HuH-7 (cell line): ENCODE results near the gene KCNK16.
"Not testable (repeated sequence)": the region's sequence is repeated elsewhere in the genome, so short reads cannot be mapped to it uniquely, and the experiment has no call there.

Experiments used
- DNase-seq: peaks from one replicate; pipeline ENCODE4 v3.0.0; 2011; ENCODE audit warnings: low spot score

KCNK16 gene

DNA sequence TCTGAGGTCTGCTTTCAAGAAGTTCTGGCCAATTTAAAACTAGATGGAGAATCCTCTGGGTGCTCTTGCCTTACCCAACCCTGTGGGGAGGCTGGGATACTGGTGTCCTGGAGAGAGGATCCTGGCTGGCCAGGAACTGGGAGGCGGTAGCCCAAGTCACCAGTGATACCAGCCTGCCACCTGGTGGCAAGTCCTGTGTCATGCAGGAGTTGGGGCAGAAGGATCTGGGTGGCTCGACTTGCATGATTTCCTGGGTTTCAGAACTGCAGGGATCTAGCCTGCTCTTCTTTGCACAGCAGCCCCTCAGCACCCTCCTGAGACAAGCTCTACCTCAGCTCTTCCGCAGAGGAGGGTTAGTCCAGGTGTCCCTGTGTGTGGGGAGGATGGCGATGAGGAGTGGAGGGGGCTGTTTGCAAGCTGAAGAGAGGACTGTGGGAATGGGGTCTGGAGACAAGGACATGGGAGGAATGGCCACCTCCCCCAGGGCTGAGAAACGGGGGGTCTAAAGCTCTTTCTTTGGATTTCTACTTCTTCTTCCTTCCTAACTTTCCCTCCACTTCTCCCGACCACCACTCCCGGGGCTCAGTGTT lies 12.5 kb downstream of the KCNK16 start:
- peak; percentile 91 for DNase-seq

GRCh38 chr6:39307462-39307861 lies 15.0 kb downstream of the KCNK16 start:
- no peak for DNase-seq

DNA sequence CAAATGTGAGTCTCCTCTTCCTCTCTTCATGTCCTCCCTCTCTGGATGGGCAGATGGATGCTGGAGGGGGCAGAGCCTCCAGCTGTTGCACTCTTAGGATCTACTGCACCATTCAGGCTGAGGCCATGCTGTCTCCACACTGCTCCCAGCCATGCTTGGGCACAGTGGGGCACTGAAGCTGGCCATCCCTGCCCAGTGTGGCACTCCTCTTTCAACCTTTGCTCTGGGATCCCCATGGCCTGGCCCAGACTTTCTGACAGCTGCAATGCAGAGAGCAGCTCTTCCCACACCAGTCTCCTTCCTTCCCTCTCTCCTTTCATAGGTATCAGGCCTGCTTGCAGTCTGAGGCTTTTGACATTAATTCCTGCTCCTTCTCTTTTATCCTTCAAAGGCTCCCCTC lies 17.6 kb downstream of the KCNK16 start:
- no peak for DNase-seq

- DNase-seq: no peak
These were observed 18.9 kb downstream of the KCNK16 start for GRCh38 chr6:39303425-39304153.

GRCh38 chr6:39302669-39303424 lies 19.7 kb downstream of the KCNK16 start:
- peak; percentile 88 for DNase-seq

- DNase-seq: no peak
These were observed 20.5 kb downstream of the KCNK16 start for GRCh38 chr6:39302011-39302410.

DNA sequence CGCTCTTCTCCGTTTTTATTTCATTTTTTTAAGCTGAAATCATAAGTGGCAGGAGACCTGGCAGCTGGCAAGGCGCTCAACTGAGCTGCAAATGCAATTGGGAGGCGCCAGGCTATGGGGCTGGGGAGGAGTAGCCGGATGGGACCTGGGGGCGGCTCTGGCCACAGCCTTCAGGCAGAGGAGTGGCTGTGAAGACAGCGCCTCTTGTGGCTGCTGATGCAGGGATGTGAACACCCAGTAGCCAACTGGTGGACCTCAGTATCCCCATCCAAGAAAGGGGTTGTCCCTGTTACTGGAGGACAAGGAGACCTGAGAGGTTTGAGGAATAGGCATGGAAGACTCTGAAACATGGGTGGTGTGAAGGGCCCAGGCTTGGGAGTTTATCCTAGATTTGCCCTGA lies 20.9 kb downstream of the KCNK16 start:
- DNase-seq: peak; percentile 52

- no peak for DNase-seq
These were observed 21.8 kb downstream of the KCNK16 start for GRCh38 chr6:39300739-39301138.

DNA sequence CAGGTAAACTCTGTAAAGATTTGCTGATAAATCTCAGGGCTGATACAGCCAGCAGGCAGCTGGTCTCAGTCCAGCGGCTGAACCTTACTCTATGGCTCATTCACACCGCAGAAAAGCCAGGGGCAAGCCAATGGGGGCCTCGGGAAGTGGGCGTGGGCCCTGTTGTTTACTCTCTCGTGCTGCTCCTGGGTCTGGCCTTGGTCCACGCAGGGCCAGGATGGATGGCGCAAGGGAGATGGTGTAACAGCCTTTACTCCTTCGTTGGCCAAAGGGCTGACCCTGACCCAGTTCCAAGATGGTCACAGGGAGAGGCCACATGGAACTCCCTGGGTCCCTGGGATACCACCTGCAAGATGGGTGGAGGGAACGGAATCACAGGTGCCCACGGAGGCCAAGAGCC lies 24.4 kb downstream of the KCNK16 start:
- DNase-seq: peak; percentile 23

DNA sequence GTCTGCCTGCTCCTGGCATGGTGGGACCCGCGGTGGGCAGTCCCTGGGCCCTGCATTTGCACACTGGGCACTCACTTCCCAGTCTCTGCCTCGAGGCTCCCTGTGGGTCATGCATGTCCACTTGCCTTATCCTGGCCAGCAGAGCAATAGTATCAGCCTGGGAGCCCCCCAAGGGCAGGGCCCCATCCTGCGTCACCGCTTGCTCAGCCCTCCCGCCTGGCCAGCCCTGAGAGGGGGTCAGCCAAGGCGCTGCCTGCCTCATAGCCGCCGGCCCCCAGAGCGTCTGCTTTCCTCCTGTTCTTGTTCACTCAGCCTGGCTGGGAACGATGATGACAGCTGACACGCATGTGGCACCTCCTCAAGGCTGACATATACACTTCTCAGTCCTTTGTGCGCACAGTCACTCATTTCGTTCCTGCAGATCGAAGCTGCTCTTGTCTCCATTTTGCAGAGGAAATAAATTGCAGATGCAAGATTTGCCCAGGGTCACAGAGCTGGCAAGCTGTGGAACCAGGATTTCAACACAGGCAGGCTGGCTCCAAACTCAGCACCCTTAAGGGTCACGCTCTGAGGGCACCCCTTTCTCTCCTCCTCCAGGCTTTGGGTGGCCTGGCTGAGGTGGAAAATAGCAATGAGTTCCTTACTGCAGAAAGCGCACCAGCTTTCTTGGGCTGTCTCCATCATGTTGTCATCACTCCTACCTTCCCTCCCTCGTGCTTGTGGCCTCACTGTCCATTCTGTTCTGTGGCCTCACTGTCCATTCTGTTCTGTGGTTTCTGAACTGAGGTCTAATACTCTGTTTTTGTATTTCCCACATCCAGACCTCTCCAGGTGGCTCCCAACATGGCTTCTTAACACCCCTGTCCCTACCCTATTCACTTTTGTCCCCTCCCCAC lies 25.5 kb downstream of the KCNK16 start:
- no peak for DNase-seq

DNA sequence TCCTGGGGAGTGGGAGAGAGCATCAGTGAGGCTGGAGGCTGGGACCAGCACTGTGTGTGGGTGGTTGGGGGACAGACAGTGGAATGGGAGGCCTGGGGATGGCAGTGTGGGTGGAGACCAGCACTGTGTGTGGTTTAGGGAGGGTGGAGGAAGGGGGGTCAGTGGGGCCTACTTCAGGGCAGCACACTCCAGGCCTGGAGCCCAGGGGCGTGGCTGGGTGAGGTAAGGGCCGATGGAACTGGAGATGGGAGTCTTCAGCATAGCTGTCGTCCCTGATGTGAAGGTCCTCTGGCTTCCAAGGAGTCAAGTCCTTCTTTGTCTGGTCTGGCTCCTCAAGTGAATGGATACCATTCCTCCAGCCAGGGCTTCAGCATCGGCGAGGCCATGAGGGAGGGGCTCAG lies 26.9 kb downstream of the KCNK16 start:
- DNase-seq: no peak

GRCh38 chr6:39294899-39295298 lies 27.6 kb downstream of the KCNK16 start:
- DNase-seq: no peak

DNA sequence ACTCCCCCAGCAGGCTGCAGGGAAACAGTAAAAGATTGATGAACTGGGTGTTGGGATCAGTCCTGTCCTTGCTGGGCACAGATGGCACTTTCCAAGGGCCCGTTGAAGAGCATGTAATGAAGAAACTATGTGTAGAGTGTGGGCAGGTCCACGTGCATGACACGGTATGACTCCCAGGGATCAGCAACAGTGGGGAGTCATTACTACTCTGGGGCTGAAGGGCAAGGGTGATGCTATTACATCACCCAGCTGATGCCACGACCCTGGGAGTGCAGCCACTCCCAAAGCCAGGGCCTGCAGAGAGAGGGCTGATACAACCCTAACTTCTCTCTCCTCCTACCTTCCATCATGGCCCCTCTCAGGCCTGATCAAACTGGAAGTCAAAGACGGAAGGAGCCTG lies 28.4 kb downstream of the KCNK16 start:
- no peak for DNase-seq

DNA sequence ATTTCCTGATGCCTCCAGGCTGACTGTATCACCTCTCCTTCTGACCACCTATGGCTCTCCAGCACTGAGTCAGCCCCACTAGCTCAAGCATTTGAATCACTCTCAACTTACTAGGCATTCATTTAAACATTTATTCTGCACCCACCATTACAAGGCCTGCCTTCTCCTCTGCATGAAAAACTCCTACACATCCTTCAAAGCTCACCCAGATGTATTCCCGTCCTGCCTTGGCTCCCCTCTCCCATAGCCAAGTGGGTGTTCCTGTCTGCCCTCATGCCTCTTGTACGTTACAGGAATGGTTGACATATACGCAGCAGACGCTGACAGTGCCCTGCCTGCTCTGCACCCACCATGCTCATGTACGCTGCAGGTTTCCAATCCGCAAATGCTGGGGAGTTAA lies 29.9 kb downstream of the KCNK16 start:
- DNase-seq: no peak

- no peak for DNase-seq
These were observed 33.0 kb downstream of the KCNK16 start for GRCh38 chr6:39289490-39289889.

DNA sequence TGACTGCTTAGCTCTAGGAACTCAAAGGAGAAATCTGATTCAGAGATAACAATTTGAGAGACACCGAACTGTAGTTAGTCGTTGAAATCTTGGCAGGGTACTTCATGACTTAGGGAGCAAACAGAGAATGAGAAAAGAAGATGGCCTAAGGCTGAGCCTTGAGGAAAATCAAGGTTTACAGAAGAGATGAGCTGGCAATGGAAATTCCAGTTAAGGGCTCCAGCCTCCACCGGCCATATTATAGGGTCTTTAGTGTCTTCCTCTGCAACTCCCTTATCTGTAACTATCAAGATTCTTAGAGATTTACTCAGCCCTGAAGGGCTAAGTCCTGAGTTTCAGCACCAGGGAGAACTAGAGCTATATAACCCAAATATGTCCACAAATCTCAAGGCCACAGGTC lies 34.9 kb downstream of the KCNK16 start:
- no peak for DNase-seq

- DNase-seq: not testable (repeated sequence)
These were observed 35.9 kb downstream of the KCNK16 start for GRCh38 chr6:39286596-39286995.

GRCh38 chr6:39282774-39283173 lies 39.7 kb downstream of the KCNK16 start:
- no peak for DNase-seq

GRCh38 chr6:39281312-39281980 lies 41.1 kb downstream of the KCNK16 start:
- DNase-seq: no peak

DNA sequence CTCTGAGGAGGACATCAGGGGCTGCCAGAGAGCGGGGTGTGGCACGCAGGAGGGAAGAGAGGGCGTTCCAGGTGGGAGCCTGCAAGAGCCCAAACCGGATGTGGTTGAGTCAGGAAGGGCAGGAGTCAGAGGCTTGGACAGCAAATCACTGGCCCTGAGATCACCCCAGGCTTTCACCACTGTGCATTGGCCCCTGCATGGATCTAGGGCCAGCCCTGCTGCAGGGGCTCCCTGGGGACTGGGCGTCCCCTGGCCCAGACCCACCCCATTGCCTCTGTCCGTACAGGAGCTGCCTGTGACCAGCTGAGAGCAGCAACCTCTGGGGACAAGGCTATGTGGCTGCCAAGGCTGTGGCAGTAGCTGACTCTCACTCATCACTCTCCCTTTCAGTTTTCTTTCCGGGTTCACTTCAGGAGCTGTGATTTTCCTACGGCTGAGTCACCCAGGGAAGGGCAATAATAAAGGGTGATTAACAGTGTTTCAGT lies 42.2 kb downstream of the KCNK16 start:
- DNase-seq: no peak

DNA sequence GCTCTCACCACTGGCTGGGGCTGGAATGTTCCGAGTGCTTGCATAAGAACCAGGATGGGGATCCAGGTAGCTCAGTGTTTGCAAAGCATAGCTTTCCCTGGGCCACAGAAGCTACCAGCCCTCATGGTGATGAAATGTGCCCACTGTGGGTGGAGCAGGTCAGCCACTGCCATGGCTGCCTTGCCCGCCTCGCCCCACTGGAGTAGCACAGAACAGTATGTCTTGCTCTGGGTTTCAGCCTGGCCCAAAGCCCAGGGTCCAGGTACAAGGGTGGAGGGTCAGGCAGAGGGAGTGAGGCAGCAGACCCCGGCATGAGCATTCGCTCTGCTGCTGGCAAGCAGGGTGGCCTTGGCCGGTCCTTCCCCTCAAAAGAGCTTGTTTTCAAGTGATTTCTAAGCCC lies 43.0 kb downstream of the KCNK16 start:
- no peak for DNase-seq
